Epithelial cell of esophagus (primary cell): Measurements from ENCODE around the gene SLC34A1.

Experiments used
- DNase-seq: peaks from one replicate; pipeline ENCODE4 v3.0.0; 2010; ENCODE audit warnings: low read depth
- H3K4me3 ChIP-seq: 2 replicates; pipeline ENCODE4 v1.5.1; 2011; ENCODE audit warnings: mild to moderate bottlenecking, low read length, control low read depth
- TF ChIP-seq, protein P1 (sequence below): IDR thresholded peaks from 2 replicates; pipeline ENCODE4 v1.5.1; 2011; ENCODE audit warnings: low read depth, mild to moderate bottlenecking, low read length, control low read depth, inconsistent platforms; ENCODE audit not compliant: insufficient read depth; ENCODE audit errors: missing control alignments

SLC34A1 gene

DNA sequence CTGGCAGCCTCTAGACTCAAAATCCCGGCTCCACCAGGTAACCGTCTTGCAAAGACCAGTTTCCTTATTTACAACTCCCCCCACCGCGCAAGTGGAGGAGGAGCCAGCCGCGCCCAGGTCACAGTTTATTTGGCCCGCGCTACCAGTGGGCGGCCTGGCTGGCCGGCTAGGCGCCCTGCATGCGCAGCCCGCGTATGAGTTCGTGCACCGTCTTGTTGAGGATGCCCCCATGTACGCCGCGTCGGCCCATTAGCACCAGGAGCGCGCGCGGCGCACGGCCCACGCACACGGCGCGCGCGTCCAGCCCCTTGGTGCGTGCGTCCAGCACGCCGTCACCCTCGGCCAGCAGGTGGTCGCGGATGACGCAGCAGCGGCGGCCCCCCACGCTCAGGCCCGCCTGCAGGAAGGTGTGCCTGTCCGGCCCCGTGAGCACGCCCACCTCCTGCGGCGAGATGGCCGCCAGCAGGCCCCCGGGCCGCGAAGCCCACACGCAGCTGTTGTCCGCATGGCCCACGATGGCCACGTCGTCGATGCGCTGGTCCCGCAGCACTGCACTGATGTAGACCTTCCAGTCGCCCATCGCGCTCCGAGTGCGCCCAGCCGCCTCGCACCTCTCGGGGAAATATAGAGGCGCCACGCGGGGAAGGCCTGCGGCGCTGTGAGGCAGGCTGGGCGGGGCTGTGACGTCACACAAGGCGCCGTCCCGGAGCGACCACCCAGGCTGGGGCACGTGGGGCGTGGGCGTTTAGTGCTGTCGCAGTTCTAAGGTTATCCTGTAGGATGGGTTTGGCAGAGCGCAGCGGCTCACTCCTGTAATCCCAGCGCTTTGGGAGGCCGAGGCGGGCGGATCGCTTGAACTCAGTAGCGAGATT, 16.0 kb downstream of the SLC34A1 start, which contains the start of gene PFN3:
Gene PFN3, minus strand, starts transcription at position 665 of the 872 bp plus-strand sequence. Its CDS starts 85 bp downstream, at position 580.
- no peak within 1 kb of the TSS for H3K4me3 ChIP-seq
- TF ChIP-seq, protein P1, sequence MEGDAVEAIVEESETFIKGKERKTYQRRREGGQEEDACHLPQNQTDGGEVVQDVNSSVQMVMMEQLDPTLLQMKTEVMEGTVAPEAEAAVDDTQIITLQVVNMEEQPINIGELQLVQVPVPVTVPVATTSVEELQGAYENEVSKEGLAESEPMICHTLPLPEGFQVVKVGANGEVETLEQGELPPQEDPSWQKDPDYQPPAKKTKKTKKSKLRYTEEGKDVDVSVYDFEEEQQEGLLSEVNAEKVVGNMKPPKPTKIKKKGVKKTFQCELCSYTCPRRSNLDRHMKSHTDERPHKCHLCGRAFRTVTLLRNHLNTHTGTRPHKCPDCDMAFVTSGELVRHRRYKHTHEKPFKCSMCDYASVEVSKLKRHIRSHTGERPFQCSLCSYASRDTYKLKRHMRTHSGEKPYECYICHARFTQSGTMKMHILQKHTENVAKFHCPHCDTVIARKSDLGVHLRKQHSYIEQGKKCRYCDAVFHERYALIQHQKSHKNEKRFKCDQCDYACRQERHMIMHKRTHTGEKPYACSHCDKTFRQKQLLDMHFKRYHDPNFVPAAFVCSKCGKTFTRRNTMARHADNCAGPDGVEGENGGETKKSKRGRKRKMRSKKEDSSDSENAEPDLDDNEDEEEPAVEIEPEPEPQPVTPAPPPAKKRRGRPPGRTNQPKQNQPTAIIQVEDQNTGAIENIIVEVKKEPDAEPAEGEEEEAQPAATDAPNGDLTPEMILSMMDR: no peak
- no peak for DNase-seq

DNA sequence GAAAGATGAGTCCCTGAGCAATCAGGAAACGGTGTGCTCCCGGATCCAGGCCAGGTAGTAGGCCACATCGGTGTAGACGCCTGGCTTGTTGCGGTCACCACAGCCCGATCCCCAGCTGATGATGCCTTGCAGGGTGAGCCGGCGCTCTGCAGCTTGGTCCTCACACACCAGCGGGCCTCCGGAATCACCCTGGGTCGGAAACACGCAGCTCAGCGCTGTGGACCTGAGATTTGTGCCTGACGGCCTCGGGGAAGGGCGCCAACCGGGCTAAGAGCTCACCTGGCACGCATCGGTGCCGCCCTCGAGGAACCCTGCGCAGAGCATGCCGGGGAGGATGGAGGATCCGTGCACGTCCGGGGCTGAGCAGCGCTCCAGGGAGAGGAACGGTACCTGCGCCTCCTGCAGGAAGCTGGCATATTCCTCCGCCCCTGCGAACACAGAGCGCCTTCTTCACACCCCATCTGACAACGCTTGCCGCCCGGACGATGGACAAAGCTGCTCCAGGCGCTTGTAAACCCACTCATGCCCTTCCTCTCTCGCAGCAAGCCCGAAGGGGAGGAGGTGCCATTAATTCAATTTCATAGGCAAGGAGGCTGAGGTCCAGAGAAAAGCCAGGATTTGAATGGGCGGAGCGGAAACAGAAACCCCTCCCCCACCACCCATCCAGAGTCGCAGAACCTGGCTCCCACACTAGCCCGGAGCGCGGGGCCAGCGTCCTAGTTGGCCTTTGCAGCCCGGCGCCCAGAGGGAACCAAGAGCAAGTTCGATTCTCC, 18.2 kb downstream of the SLC34A1 start:
- DNase-seq: peak; percentile 91
- H3K4me3 ChIP-seq: peak overlapping the region; percentile 63

DNA sequence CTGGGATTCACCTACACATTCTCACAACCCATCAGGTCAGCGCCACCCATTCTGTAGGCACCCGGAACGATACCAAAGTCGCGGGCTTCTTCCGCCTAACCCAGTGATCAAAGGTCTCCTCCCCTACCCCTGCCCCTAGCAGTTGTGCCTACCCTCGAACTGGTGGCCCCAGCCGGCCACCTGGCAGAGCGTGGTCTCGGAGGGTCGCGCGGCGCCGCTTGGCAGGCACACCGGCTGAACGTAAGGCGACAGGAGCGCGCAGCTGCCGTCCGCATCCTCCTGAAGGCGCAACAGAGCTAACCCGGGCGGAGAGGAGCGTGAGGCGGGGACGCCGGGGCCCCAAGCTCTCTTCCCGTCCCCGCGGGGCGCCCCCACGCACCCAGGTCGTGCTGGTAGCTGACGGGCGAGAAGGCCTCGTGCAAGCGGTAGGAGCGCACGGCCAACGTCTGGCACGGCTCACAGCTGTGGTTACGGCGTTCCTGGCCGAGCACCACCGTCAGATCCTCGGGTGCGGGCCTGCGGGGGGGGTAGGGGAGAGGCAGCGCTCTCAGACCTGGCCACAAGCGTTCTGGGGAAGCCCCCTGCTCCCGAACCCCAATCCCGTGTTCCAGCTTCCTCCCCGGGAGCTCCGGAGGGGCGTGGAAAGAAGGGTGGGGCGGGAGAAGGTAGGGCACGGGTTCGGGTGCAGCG, 19.0 kb downstream of the SLC34A1 start:
- DNase-seq: peak; percentile 62
- H3K4me3 ChIP-seq: peak overlapping the region; percentile 63
- TF ChIP-seq, protein P1: peak; percentile 7

More for the DNA sequence above, 18.2 kb downstream of the SLC34A1 start:
- TF ChIP-seq, protein P1: peak; percentile 74

DNA sequence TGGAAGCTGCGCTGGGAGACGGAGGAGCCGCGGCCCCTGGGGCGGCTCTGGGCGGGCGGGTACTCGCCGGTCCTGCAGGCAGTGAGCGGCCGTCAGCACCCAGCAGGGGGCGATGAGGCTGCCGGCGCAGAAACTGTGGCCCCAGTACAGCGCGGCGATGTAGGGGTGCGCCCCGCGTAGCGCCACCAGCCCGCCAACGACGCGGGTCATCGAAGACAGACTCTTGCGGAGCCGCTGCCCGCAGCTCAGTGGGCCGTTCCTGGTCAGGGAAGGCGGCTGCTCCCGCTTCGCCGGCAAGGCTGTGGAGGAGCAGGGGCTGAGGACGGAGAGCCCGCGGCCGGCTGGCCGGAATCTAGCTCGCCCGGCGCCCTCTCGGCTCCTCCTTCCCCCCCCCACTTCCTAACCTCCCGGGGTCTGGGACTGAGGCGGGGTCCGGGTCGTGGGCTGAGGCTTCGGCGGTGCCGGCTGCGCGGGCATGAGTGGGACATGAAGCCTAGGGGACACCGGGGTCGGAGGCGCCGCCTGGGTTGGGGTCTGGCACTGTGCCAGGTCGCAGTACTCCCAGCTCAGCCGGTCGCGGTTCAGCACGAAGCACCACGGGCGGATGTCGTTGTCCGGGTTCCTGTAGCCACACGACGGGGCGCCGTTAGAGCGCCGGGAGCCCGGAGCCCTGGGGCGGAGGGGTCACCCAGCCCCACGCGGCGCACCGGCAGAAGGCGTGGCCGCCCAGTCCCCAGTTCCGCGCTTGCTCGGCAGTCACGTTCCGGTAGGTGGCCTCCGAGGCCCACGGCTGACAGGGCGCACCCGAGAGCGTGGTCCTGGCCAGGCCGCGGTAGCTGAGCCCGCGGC, 19.8 kb downstream of the SLC34A1 start:
- DNase-seq: peak; percentile 77
- H3K4me3 ChIP-seq: peak overlapping the region; percentile 63
- TF ChIP-seq, protein P1: peak; percentile 60

DNA sequence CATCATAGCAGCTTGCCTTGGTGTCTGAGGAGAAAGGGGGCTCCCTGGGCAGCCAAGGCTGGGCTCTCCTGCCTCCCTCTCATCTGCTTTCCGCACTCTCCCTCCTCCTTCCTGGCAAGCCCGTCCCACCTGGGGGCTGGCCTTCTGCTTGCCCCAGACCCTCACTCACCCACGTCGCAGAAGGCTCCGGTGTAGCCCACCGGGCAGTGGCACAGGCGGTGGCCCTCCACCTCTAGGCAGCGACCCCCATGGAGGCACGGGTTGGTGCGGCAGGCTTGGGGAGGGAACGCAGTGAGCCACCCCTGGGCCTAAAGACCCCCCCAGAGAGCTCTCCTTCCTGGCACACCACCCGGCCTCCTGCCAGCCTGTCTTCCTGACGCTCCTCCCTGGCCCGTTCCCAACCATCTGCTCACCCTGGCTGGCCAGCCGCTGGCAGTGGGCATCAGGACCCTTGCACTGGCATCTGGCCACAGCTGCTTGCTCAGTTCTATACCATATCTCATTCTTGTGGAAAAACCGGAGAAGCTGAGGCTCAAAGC, 20.5 kb downstream of the SLC34A1 start:
- no peak for DNase-seq
- H3K4me3 ChIP-seq: peak overlapping the region; percentile 63
- TF ChIP-seq, protein P1: no peak

DNA sequence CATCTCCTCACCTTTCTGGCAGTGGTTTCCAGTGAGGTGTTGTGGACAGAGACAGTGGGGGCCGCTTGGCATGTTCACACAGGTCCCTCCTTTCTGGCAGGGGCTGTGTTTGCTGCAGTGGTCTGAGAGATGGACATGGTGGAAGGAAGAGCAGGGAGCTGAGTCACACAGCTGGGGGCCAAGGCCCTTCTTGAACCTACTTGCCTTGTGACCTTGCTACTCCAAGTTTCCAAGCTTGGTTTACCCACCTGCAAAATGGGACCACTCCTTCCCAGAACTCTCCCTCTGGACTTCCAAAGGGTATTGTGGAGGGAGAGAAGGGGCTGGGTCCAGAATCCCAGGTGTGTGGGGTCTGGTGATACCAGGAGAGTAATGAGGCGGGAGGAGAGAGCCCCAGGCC, 21.1 kb downstream of the SLC34A1 start:
- no peak overlapping the region for H3K4me3 ChIP-seq
- DNase-seq: no peak

More for the DNA sequence above, 21.1 kb downstream of the SLC34A1 start:
- TF ChIP-seq, protein P1: no peak
